H9 (cell line): Measurements from ENCODE around the gene MYO7B. TPM values are rescaled to one million over a fixed set of nuclear protein-coding genes. Genes with fewer than 3 reads are reported as not detected.

Source experiments
- DNase-seq: peaks from one replicate; pipeline ENCODE4 v3.0.0-alpha.2; 2017
- H2AFZ ChIP-seq: one replicate; pipeline ENCODE4 v1.6.1; 2013; ENCODE audit warnings: mild to moderate bottlenecking, low read length, control low read depth, moderate library complexity
- H2AK5ac ChIP-seq: 2 replicates; pipeline ENCODE4 v1.6.1; 2013; ENCODE audit warnings: low read length, control low read depth, mixed read lengths; ENCODE audit not compliant: insufficient read length
- H2BK120ac ChIP-seq: one replicate; pipeline ENCODE4 v1.6.1; 2013; ENCODE audit warnings: low read depth, mild to moderate bottlenecking, low read length, control low read depth, inconsistent platforms; ENCODE audit not compliant: poor library complexity, severe bottlenecking
- H2BK12ac ChIP-seq: 2 replicates; pipeline ENCODE4 v1.6.1; 2013; ENCODE audit warnings: low read length, control low read depth, mixed read lengths, low read depth; ENCODE audit not compliant: insufficient read length
- H2BK15ac ChIP-seq: 2 replicates; pipeline ENCODE4 v1.6.1; 2013; ENCODE audit warnings: low read depth, low read length, control low read depth
- H2BK20ac ChIP-seq: one replicate; pipeline ENCODE4 v1.6.1; 2013; ENCODE audit warnings: low read depth, mild to moderate bottlenecking, low read length, control low read depth, inconsistent platforms; ENCODE audit not compliant: poor library complexity, severe bottlenecking
- H2BK5ac ChIP-seq: 2 replicates; pipeline ENCODE4 v1.6.1; 2013; ENCODE audit warnings: low read length, control low read depth, mixed read lengths; ENCODE audit not compliant: insufficient read length
- H3K14ac ChIP-seq: 2 replicates; pipeline ENCODE4 v1.6.1; 2013; ENCODE audit warnings: low read length, control low read depth; ENCODE audit not compliant: insufficient read depth
- H3K18ac ChIP-seq: 2 replicates; pipeline ENCODE4 v1.6.1; 2013; ENCODE audit warnings: low read depth, mild to moderate bottlenecking, mixed read lengths, low read length, control low read depth; ENCODE audit not compliant: insufficient read length
- H3K23ac ChIP-seq: 2 replicates; pipeline ENCODE4 v1.6.1; 2013; ENCODE audit warnings: low read length, control low read depth, mixed read lengths, low read depth; ENCODE audit not compliant: insufficient read length
- H3K23me2 ChIP-seq: 2 replicates; pipeline ENCODE4 v1.6.1; 2013; ENCODE audit warnings: low read depth, mild to moderate bottlenecking, mixed read lengths, low read length, control low read depth; ENCODE audit not compliant: insufficient read length, poor library complexity, severe bottlenecking
- H3K27ac ChIP-seq: 2 replicates; pipeline ENCODE4 v1.5.1; 2013; ENCODE audit warnings: low read length, control low read depth, mixed read lengths, low read depth; ENCODE audit not compliant: insufficient read length
- H3K27me3 ChIP-seq: 2 replicates; pipeline ENCODE4 v1.6.1; 2013; ENCODE audit warnings: low read length, control low read depth, inconsistent platforms; ENCODE audit not compliant: insufficient read depth
- H3K4ac ChIP-seq: 2 replicates; pipeline ENCODE4 v1.6.1; 2013; ENCODE audit warnings: low read depth, mild to moderate bottlenecking, control low read depth, inconsistent platforms, low read length, moderate library complexity
- H3K4me1 ChIP-seq: 2 replicates; pipeline ENCODE4 v1.6.1; 2013; ENCODE audit warnings: low read length, control low read depth, inconsistent platforms; ENCODE audit not compliant: insufficient read depth
- H3K4me2 ChIP-seq: 2 replicates; pipeline ENCODE4 v1.6.1; 2013; ENCODE audit warnings: low read length, control low read depth, mixed read lengths; ENCODE audit not compliant: insufficient read length, insufficient read depth
- H3K56ac ChIP-seq: 2 replicates; pipeline ENCODE4 v1.6.1; 2013; ENCODE audit warnings: low read depth, mild to moderate bottlenecking, mixed read lengths, low read length, control low read depth; ENCODE audit not compliant: insufficient read length
- H3K79me1 ChIP-seq: 2 replicates; pipeline ENCODE4 v1.6.1; 2013; ENCODE audit warnings: low read depth, mild to moderate bottlenecking, moderate library complexity, low read length, control low read depth, inconsistent platforms; ENCODE audit not compliant: insufficient read depth, poor library complexity, severe bottlenecking
- H3K79me2 ChIP-seq: 2 replicates; pipeline ENCODE4 v1.6.1; 2013; ENCODE audit warnings: low read length, control low read depth, inconsistent platforms; ENCODE audit not compliant: insufficient read depth
- H3K9ac ChIP-seq: 2 replicates; pipeline ENCODE4 v1.6.1; 2013; ENCODE audit warnings: low read length, control low read depth, mixed read lengths; ENCODE audit not compliant: insufficient read length; ENCODE audit errors: extremely low read depth
- H3K9me3 ChIP-seq: one replicate; pipeline ENCODE4 v1.6.1; 2013; ENCODE audit warnings: low read depth, low read length, inconsistent platforms; ENCODE audit not compliant: control insufficient read depth
- H3T11ph ChIP-seq: one replicate; pipeline ENCODE4 v1.6.1; 2013; ENCODE audit warnings: mild to moderate bottlenecking, low read length, control low read depth, inconsistent platforms
- H4K20me1 ChIP-seq: one replicate; pipeline ENCODE4 v1.6.1; 2013; ENCODE audit not compliant: control insufficient read depth, insufficient read length, insufficient read depth
- H4K5ac ChIP-seq: 2 replicates; pipeline ENCODE4 v1.6.1; 2013; ENCODE audit warnings: low read depth, mild to moderate bottlenecking, mixed read lengths, low read length, control low read depth; ENCODE audit not compliant: insufficient read length
- H4K8ac ChIP-seq: replicated peaks from 2 replicates; pipeline ENCODE4 v1.6.1; 2013; ENCODE audit warnings: low read length, control low read depth, mixed read lengths, low read depth; ENCODE audit not compliant: insufficient read length
- H4K91ac ChIP-seq: 2 replicates; pipeline ENCODE4 v1.6.1; 2013; ENCODE audit warnings: low read depth, mild to moderate bottlenecking, moderate library complexity, mixed read lengths, low read length, control low read depth; ENCODE audit not compliant: insufficient read length
- H3K27ac Mint-ChIP-seq, 3 experiments: 2 replicates in 2 of 3; 3 replicates in 1 of 3; pipeline ENCODE4 v1.8.0; 2020 to 2021; ENCODE audit warnings: mixed read lengths in 3 of 3, mild to moderate bottlenecking in 1 of 3, moderate library complexity in 1 of 3
- H3K27me3 Mint-ChIP-seq: 2 replicates; pipeline ENCODE4 v1.8.0; 2021; ENCODE audit warnings: low read depth, mild to moderate bottlenecking, moderate library complexity, mixed read lengths
- H3K36me3 Mint-ChIP-seq, 3 experiments: 2 replicates in 2 of 3; 3 replicates in 1 of 3; pipeline ENCODE4 v1.8.0; 2020 to 2021; ENCODE audit warnings: low read depth in 3 of 3, mixed read lengths in 3 of 3; ENCODE audit not compliant: insufficient read depth in 1 of 3
- H3K4me1 Mint-ChIP-seq, 2 experiments: 2 replicates each; pipeline ENCODE4 v1.8.0; 2020; ENCODE audit warnings: mixed read lengths in 2 of 2
- H3K4me3 Mint-ChIP-seq, 2 experiments: 2 replicates in 1 of 2; 3 replicates in 1 of 2; pipeline ENCODE4 v1.8.0; 2020 to 2021; ENCODE audit warnings: mild to moderate bottlenecking in 2 of 2, mixed read lengths in 2 of 2, moderate library complexity in 1 of 2
- H3K9me3 Mint-ChIP-seq, 2 experiments: 2 replicates in 1 of 2; 3 replicates in 1 of 2; pipeline ENCODE4 v1.8.0; 2020; ENCODE audit warnings: mild to moderate bottlenecking in 2 of 2, mixed read lengths in 2 of 2, moderate library complexity in 1 of 2
- WGBS: extraction: QIAGEN DNeasy Blood & Tissue Kit; methylation state at CpG from one replicate; pipeline ENCODE4 v1.1.7; 2013; ENCODE audit warnings: missing lambda C conversion rate, low lambda C conversion rate, mixed read lengths; ENCODE audit not compliant: insufficient read length; ENCODE audit errors: extremely low coverage; 5-methylcytosine and 5-hydroxymethylcytosine counted together
- total RNA-seq: library from RNA; stranded (reverse); gene quantifications from 2 replicates; pipeline ENCODE4 v1.2.1, GENCODE V29; 2021
- TF ChIP-seq, protein P1 (sequence below): fragments of 200-600 bp; sonication (generic); conservative IDR thresholded peaks from 3 replicates; pipeline ENCODE4 v1.8.0; 2021; ENCODE audit warnings: antibody characterized with exemption, mild to moderate bottlenecking

Gene MYO7B
- total RNA-seq, 1 experiment from 2014 or later: not detected

DNA sequence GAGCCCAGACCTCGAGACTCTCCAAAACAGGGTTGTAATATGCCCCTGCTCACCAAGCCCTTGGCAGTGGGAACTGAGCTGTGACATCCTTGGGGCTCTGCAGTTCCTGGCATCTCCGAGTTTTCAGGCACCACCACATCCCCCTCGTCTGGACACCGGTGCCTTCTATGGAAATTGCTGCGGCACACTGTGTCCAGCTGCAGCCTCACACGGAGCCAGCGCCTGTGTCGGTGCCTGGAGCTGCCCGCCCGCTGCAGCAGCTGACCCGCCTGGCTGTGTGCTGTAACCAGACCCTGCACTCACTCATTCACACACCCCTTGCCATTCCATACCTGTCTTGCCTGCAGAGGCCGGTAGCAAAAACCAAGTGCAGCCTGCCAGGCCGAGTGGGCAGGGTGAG is 21.0 kb upstream of the MYO7B start:
- Histone ChIP-seq H2AFZ (no peak overlapping the region), H2BK5ac (no peak overlapping the region), H3K18ac (no peak overlapping the region), H4K91ac (no peak overlapping the region), H2BK20ac (no peak overlapping the region), H2BK12ac (no peak overlapping the region), H3K79me1 (peaks cover 26% of the 10 kb centered on the region), H3K4me1 (no peaks in the 10 kb centered on the region), H2BK15ac (no peak overlapping the region), H4K20me1 (no peaks in the 10 kb centered on the region), H3K27me3 (no peaks in the 10 kb centered on the region), H3K14ac (no peak overlapping the region; the same call in 1 of the 2 replicates), H3K4me2 (peak overlapping the region; percentile 38), H3K56ac (no peak overlapping the region), H2AK5ac (no peak overlapping the region), H3K79me2 (peaks cover 42% of the 10 kb centered on the region), H4K8ac (no peak overlapping the region), H3T11ph (no peak overlapping the region), H3K4ac (no peak overlapping the region), H4K5ac (no peak overlapping the region), H3K9ac (no peak overlapping the region), H3K27ac (peak overlapping the region; percentile 23), H3K23ac (no peak overlapping the region), H3K9me3 (no peaks in the 10 kb centered on the region), H3K23me2 (no peaks in the 10 kb centered on the region), H2BK120ac (no peak overlapping the region)
- no peaks in the 10 kb centered on the region for H3K27me3 Mint-ChIP-seq
- no peaks in the 10 kb centered on the region for H3K9me3 Mint-ChIP-seq
- no peak for DNase-seq
- peaks cover 4 to 42% (median 23%) of the 10 kb centered on the region in 3 experiments; a peak in 6 of 7 replicates for H3K36me3 Mint-ChIP-seq
- WGBS: no CpG with 5 or more reads among the region's 13 CpGs
- H3K4me3 Mint-ChIP-seq: no peak overlapping the region
- TF ChIP-seq, protein P1, sequence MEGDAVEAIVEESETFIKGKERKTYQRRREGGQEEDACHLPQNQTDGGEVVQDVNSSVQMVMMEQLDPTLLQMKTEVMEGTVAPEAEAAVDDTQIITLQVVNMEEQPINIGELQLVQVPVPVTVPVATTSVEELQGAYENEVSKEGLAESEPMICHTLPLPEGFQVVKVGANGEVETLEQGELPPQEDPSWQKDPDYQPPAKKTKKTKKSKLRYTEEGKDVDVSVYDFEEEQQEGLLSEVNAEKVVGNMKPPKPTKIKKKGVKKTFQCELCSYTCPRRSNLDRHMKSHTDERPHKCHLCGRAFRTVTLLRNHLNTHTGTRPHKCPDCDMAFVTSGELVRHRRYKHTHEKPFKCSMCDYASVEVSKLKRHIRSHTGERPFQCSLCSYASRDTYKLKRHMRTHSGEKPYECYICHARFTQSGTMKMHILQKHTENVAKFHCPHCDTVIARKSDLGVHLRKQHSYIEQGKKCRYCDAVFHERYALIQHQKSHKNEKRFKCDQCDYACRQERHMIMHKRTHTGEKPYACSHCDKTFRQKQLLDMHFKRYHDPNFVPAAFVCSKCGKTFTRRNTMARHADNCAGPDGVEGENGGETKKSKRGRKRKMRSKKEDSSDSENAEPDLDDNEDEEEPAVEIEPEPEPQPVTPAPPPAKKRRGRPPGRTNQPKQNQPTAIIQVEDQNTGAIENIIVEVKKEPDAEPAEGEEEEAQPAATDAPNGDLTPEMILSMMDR: no peak
- peaks cover 32 to 36% of the 10 kb centered on the region in 2 experiments for H3K4me1 Mint-ChIP-seq
- H3K27ac Mint-ChIP-seq: peak overlapping the region; percentile 44 to 75 (median 55); a peak in 5 of 7 replicates
